Smooth muscle cell of bladder (primary cell): ENCODE data around the gene FBXO15. TPM values are rescaled to one million over a fixed set of nuclear protein-coding genes. Genes with fewer than 3 reads are reported as not detected.

Experiments
- total RNA-seq: library from RNA; depleted of rRNA; stranded (reverse); fragments of >200 nt; gene quantifications from 2 replicates; pipeline ENCODE4 v1.2.3, GENCODE V29; 2014

FBXO15 gene, protein sequence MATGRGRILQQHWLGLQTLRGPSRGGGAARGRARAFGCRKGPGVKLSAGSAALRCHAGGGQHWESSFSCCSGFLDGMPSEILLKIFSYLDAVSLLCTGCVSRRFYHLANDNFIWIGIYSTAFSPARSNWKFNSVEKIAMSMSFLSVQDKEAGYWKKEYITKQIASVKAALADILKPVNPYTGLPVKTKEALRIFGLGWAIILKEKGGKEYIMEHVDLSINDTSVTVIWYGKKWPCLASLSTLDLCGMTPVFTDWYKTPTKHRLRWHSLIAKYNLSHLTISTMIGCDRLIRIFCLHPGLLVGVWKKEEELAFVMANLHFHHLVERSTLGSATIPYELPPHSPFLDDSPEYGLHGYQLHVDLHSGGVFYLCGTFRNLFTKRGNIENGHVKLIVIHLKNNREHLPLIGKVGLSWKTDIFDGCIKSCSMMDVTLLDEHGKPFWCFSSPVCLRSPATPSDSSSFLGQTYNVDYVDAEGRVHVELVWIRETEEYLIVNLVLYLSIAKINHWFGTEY
- total RNA-seq, result 1.0 and 1.1 TPM in 2 replicates

GRCh38 chr18:74147779-74148542 lies at the start of gene FBXO15, which contains the start of gene TIMM21:
FBXO15 (minus strand) TSS chr18:74147834; CDS start chr18:74147785, 49 bp downstream.
TIMM21 (plus strand) TSS chr18:74148523; CDS start chr18:74148809, 286 bp downstream.

Other genes with a start within 250 kb of the FBXO15 start
- gene TIMM21, start 689 bp upstream of the FBXO15 start, total RNA-seq, result 20.9 and 33.4 TPM in 2 replicates
- gene CYB5A, start 144.1 kb upstream of the FBXO15 start, total RNA-seq, result 154 and 181 TPM in 2 replicates
- not detected in 2 replicates for gene C18orf63, start 168.0 kb upstream of the FBXO15 start, total RNA-seq